Nephron (organoid): ENCODE measurements around the gene MYOM3.

Source experiments
- H3K27ac Mint-ChIP-seq, 3 experiments: 2 replicates each; pipeline ENCODE4 v1.8.0; 2020; ENCODE audit warnings: mixed read lengths in 3 of 3, mild to moderate bottlenecking in 2 of 3, moderate library complexity in 1 of 3
- H3K27me3 Mint-ChIP-seq: 2 replicates; pipeline ENCODE4 v1.8.0; 2021; ENCODE audit warnings: low read depth, mild to moderate bottlenecking, moderate library complexity, mixed read lengths
- H3K36me3 Mint-ChIP-seq: 2 replicates; pipeline ENCODE4 v1.8.0; 2020; ENCODE audit warnings: low read depth, mixed read lengths
- H3K4me1 Mint-ChIP-seq: 2 replicates; pipeline ENCODE4 v1.8.0; 2020; ENCODE audit warnings: mixed read lengths
- H3K4me3 Mint-ChIP-seq, 3 experiments: 2 replicates each; pipeline ENCODE4 v1.8.0; 2020; ENCODE audit warnings: mild to moderate bottlenecking in 3 of 3, mixed read lengths in 3 of 3, moderate library complexity in 2 of 3
- H3K9me3 Mint-ChIP-seq: 2 replicates; pipeline ENCODE4 v1.8.0; 2020; ENCODE audit warnings: mixed read lengths
- CTCF ChIP-seq, 3 experiments: fragments of 200-600 bp; sonication (generic); IDR thresholded peaks; one replicate each; pipeline ENCODE4 v1.5.0; 2021; ENCODE audit warnings: antibody characterized with exemption in 3 of 3; ENCODE audit not compliant: unreplicated experiment in 3 of 3

Gene MYOM3

GRCh38 chr1:24117132-24117531 lies 5.2 kb upstream of the MYOM3 start:
- H3K27ac Mint-ChIP-seq = no peak overlapping the region
- no peak for TF ChIP-seq CTCF (IDR thresholded peaks at IDR 0.05; ENCODE audit: unreplicated experiment in 3 of 3)
- no peaks in the 10 kb centered on the region for H3K36me3 Mint-ChIP-seq
- peaks cover 19% of the 10 kb centered on the region for H3K4me1 Mint-ChIP-seq
- H3K27me3 Mint-ChIP-seq = peaks cover 31% of the 10 kb centered on the region
- no peak overlapping the region for H3K4me3 Mint-ChIP-seq
- no peaks in the 10 kb centered on the region for H3K9me3 Mint-ChIP-seq

GRCh38 chr1:24114753-24115152 lies 2.8 kb upstream of the MYOM3 start:
- peaks cover 21% of the 10 kb centered on the region for H3K4me1 Mint-ChIP-seq
- H3K4me3 Mint-ChIP-seq = no peak overlapping the region
- H3K27me3 Mint-ChIP-seq = peaks cover 37% of the 10 kb centered on the region
- no peak for TF ChIP-seq CTCF (IDR thresholded peaks at IDR 0.05; ENCODE audit: unreplicated experiment in 3 of 3)
- no peaks in the 10 kb centered on the region for H3K36me3 Mint-ChIP-seq
- H3K9me3 Mint-ChIP-seq = no peaks in the 10 kb centered on the region
- no peak overlapping the region for H3K27ac Mint-ChIP-seq

GRCh38 chr1:24113641-24114033 lies 1.7 kb upstream of the MYOM3 start:
- Mint-ChIP-seq H3K36me3 (no peaks in the 10 kb centered on the region), H3K4me1 (peaks cover 32% of the 10 kb centered on the region), H3K27ac (no peak overlapping the region), H3K4me3 (no peak overlapping the region), H3K27me3 (peaks cover 35% of the 10 kb centered on the region), H3K9me3 (no peaks in the 10 kb centered on the region)
- no peak for TF ChIP-seq CTCF (IDR thresholded peaks at IDR 0.05; ENCODE audit: unreplicated experiment in 3 of 3)

- no peak for TF ChIP-seq CTCF (IDR thresholded peaks at IDR 0.05; ENCODE audit: unreplicated experiment in 3 of 3)
- peaks cover 33% of the 10 kb centered on the region for H3K4me1 Mint-ChIP-seq
- peaks cover 29% of the 10 kb centered on the region for H3K27me3 Mint-ChIP-seq
- no peaks in the 10 kb centered on the region for H3K9me3 Mint-ChIP-seq
- no peaks in the 10 kb centered on the region for H3K36me3 Mint-ChIP-seq
- H3K27ac Mint-ChIP-seq = peak overlapping the region; percentile 5 to 88 (median 58)
- H3K4me3 Mint-ChIP-seq = peak overlapping the region; percentile 72 to 95 (median 88)
Measured at GRCh38 chr1:24111262-24111995, 506 bp downstream of the MYOM3 start.

- Mint-ChIP-seq H3K4me3 (peak overlapping the region; percentile 54 to 95 (median 88)), H3K36me3 (no peaks in the 10 kb centered on the region), H3K4me1 (peaks cover 33% of the 10 kb centered on the region), H3K27ac (peak overlapping the region in 2 of 3 experiments; percentile 58 to 88), H3K27me3 (peaks cover 29% of the 10 kb centered on the region), H3K9me3 (no peaks in the 10 kb centered on the region)
- TF ChIP-seq CTCF (IDR thresholded peaks at IDR 0.05; ENCODE audit: unreplicated experiment in 3 of 3) = no peak
Measured at GRCh38 chr1:24110642-24111261, 1.2 kb downstream of the MYOM3 start.
